HG03565 (cell line): ENCODE data around the gene XIST.
"Not testable (repeated sequence)": the region's sequence is repeated elsewhere in the genome, so short reads cannot be mapped to it uniquely, and the experiment has no call there.

Source experiments
- ATAC-seq: cut with Tn5 transposase; IDR thresholded peaks from one replicate; pipeline ENCODE4 v1.9.1; 2021; ENCODE audit warnings: mild to moderate bottlenecking, moderate library complexity; ENCODE audit not compliant: unreplicated experiment

The XIST gene

GRCh38 chrX:73852467-73852866 lies at the start of gene XIST:
XIST (minus strand) TSS chrX:73852714.
- ATAC-seq: no peak

DNA sequence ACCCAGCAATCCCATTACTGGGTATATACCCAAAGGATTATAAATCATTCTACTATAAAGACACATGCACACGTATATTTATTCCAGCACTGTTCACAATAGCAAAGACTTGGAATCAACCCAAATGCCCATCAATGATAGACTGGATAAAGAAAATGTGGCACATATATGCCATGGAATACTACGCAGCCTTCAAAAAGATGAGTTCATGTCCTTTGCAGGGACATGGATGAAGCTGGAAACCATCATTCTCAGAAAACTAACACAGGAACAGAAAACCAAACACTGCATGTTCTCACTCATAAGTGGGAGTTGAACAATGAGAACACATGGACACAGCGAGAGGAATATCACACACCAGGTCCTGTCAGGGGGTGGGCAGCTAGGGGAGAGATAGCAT lies 45.8 kb upstream of the XIST start:
- not testable (repeated sequence) for ATAC-seq

- not testable (repeated sequence) for ATAC-seq
These were observed 40.1 kb upstream of the XIST start for GRCh38 chrX:73892515-73893090.

DNA sequence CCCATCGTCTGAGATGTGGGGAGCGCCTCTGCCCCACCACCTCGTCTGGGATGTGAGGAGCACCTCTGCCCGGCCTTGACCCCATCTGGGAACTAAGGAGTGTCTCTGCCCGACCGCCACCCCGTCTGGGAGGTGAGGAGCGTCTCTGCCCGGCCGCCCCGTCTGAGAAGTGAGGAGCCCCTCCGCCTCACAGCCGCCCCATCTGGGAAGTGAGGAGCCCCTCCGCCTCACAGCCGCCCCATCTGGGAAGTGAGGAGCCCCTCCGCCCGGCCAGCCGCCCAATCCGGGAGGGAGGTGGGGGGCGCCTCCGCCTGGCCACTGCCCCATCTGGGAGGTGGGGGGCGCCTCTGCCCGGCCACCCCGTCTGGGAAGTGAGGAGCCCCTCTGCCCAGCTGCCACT lies 29.7 kb upstream of the XIST start:
- ATAC-seq: not testable (repeated sequence)

DNA sequence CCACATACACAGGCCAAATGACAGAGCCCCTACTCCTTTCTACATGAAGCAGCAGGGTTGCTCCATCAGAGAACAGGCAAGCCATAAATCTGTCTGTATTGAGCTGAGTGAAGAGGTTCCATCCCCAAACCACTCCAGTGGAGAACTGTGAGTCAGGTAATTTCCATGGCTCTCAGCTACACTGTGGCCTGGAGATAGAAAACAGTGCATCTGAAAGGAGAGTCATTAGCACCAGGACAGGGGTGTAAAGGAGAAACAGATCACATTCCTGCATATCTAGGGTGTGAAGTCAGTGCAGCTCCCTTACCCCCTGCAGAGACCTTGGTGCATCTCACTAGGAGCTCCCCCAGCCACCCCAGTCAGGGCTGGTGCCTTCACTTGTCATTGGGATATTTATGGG lies 25.2 kb upstream of the XIST start:
- no peak for ATAC-seq

GRCh38 chrX:73876911-73877310 lies 24.4 kb upstream of the XIST start:
- ATAC-seq: no peak

DNA sequence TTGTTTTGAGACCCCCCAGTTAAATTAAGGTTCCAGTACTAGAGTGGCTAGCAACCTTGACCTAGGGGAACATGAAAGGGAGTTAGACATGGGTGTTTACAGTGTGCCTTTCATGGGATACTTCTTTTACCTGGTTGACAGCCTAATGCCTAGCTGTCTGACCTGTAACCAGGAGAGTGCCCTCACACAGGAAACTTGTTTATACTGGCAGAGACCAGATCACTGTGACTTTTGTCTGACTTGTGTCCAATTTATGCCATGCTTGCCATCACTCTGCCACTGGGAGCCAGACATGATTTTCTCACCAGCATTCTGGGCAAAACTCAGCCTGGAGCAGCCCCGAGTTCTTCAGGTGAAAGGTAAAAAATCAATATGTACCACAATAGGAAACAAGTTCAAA lies 16.4 kb upstream of the XIST start:
- ATAC-seq: no peak

- ATAC-seq: no peak
These were observed 14.6 kb upstream of the XIST start for GRCh38 chrX:73867144-73867543.

GRCh38 chrX:73863852-73864251 lies 11.3 kb upstream of the XIST start:
- no peak for ATAC-seq

DNA sequence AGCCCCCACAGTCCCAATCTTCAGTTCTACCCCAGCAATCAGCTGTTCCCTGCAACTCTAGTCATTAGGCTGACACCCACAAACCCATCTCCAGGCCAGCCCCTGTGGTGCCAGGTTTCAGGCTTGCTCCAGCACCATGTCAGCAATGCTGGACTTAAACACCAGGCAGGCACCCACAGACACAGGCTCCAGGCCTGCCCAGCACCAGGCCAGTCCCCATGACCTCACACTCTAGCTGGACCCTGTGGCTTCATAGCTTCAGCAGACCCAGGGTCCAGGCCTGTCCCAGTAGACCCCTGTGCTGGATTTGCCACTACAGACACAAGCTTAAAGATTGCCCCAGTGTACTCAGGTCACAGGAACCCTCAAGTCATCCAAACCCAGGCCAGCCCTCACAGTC lies 10.8 kb upstream of the XIST start:
- no peak for ATAC-seq

DNA sequence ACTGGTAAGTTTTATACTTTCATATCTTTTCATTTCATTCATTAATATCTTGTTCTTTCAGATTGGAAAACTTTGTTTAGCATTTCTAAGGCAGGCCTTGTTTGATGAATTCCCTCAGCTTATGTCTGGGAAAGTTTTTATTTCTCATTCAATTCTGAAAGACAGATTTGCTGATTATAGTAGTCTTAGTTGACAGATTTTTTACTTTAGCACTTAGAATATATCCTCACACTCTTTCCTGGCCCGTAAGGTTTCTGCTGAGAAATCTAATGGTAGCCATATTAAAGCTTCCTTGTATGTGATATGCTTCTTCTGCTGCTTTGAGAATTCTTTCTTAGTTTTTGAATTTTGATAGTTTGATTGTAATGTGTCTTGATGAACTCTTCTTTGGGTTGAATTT lies 7.1 kb upstream of the XIST start:
- no peak for ATAC-seq

DNA sequence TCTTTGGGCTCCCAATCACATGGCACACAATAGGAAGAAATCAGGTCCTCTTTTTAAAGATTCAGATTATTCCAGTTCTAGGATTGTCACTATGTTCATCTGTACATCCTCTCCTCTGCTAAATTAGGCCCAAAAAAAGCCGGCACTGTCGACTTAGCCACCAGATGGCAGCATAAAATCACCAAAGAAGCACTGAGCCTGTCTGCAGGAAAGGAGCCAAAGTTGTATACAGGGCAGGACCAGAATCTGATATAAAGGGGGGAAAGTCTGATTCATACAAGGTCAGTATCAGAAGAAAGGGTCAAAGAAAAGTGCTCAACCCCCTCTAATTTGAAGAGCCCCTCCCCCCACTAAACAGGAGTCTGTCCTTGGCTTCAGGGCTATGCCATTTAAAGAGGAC lies 3.0 kb upstream of the XIST start:
- ATAC-seq: no peak

DNA sequence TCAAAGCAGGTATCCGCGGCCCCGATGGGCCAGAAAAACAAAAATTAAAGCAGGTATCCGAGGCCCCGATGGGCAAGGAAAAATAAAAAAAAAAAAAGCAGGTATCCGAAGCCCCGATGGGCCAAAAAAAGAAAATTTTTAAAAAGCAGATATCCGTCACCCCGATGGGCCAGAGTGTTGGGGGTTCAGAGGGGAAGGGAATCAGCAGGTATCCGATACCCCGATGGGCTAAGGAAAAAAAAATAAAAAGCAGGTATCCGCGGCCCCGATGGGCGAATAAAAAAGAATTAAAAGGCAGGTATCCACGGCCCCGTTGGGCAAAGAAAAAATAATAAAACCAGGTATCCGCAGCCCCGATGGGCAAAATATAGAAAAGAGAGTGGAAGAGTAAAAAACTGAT lies 492 bp downstream of the XIST start:
- ATAC-seq: no peak

- ATAC-seq: no peak
These were observed 1.2 kb downstream of the XIST start for GRCh38 chrX:73851014-73852009.

- no peak for ATAC-seq
These were observed 2.1 kb downstream of the XIST start for GRCh38 chrX:73850124-73851013.

GRCh38 chrX:73849073-73849472 lies 3.4 kb downstream of the XIST start:
- ATAC-seq: no peak

DNA sequence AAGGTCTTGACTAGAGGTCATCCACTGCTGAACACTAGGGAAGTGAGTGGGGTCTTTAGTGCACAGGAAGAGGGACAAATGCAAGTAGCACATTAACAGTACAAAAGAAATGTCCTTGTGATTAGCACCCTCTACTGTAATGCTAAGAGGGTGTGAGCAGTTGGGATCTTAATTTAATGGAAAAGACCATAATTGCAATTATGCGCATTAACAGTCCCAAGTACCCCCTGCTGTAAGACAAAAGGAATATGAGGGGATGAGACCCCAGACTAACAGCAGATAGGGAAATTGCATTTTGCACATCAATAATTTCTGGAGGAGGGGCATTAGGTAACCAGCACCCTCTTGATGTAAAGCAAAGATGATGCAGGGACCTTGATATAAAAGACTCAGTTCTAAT lies 4.5 kb downstream of the XIST start:
- no peak for ATAC-seq

GRCh38 chrX:73847100-73847499 lies 5.4 kb downstream of the XIST start:
- no peak for ATAC-seq

DNA sequence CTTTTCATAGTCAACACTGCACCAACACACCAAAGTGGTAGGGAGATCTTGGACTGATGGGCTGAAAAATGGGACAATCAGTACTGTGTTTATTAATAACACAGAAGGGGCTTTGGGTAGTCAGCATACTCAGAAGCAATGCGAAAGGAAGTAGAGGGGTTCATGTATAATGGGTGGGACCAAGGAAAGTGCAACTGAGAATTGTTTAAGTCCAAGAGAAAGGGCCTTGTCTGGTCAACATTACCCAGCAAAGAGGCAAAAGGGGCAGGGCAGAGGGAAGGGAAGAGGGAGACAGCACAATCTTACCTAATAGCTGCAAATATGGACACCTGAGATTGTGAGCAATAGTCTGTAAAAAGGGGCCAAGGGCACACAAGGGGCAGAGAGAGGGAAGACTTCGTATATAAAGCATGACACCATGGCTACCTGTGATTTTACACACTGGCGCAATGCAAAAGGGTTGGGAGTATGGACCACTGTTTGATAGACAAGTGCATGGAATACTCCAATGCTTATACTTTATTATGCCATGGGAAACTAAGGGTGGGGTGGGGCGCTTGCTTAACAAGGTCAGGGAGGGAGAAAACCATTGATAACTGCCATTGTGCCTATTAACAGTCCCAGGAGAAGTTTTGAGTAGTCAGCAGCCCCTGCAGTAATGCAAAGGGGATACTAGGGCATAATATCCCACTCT lies 9.8 kb downstream of the XIST start:
- ATAC-seq: no peak

GRCh38 chrX:73841337-73841736 lies 11.2 kb downstream of the XIST start:
- no peak for ATAC-seq
